IPS DF 4.7 (cell line): ENCODE results near the gene ZNF736.
"Not testable (repeated sequence)": the region's sequence is repeated elsewhere in the genome, so short reads cannot be mapped to it uniquely, and the experiment has no call there.

Experiments used
- DNase-seq: peaks from one replicate; pipeline ENCODE4 v3.0.0-alpha.2; 2013; ENCODE audit warnings: low spot score; ENCODE audit errors: extremely low read depth

ZNF736 gene

DNA sequence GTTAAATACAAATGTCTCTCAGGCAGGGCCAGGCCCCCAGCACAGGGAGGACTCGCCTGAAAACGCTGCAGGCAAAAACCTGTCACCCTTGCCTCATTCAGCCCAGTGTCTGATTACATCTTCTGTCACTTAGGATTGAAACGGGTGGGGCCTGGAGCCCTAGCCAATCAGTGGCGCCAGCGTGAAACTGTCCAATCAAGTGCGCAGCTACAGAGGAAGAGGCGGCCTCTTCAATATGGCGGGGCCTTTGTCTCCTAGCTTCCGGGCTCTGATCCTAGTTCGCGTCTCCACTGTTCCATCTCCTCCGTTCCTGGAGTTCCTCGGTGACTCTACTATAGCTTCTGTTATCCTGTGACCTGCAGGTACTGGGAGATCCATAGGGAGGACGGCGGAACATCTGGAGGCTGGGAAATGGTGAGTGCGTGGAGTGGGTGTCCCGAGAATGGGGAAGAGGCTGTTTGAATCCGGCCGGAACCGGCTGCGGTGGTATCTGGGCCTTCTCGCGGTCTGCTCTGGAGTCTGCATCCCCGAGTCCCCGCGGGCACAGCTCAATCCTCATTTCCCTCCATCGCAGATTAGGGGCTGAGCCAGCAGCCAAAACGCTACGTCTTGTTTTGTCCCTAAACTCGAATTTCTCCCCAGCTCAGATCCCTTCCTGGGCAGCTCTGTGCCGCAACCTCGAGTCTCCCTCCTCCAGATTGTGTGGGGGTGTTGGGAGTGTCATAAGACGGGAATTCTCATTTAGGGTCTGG is at the start of gene ZNF736:
Gene ZNF736, plus strand, starts transcription at position 222 of the 752 bp plus-strand sequence. Its CDS starts 190 bp downstream, at position 412.
- DNase-seq: no peak

DNA sequence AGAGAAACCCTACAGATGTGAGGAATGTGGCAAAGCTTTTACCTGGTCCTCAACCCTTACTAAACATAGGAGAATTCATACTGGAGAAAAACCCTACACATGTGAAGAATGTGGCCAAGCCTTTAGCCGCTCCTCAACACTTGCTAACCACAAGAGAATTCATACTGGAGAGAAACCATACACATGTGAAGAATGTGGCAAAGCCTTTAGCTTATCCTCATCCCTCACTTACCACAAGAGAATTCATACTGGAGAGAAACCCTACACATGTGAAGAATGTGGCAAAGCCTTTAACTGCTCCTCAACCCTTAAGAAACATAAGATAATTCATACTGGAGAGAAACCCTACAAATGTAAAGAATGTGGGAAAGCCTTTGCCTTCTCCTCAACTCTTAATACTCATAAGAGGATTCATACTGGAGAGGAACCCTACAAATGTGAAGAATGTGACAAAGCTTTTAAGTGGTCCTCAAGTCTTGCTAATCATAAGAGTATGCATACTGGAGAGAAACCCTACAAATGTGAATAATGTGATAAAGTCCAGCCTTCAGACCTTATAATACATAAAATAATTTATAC is 47.3 kb upstream of the ZNF736 start:
- no peak for DNase-seq

DNA sequence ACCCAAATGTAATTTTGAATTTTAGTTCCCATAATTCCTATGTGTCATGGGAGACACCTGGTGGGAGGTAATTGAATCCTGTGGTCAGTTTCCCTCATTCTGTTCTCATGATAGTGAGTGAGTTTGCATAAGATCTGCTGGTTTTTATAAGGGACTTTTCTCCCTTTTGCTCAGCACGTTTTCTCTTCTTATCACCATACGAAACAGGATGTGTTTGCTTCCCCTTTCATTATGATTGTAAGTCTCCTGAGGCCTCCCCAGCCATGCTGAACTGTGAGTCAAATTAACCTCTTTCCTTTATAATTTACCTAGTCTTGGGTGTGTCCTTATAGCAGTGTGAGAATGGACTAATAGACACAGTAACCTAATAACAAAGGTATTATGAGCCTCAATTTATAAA is 36.1 kb upstream of the ZNF736 start:
- DNase-seq: no peak

DNA sequence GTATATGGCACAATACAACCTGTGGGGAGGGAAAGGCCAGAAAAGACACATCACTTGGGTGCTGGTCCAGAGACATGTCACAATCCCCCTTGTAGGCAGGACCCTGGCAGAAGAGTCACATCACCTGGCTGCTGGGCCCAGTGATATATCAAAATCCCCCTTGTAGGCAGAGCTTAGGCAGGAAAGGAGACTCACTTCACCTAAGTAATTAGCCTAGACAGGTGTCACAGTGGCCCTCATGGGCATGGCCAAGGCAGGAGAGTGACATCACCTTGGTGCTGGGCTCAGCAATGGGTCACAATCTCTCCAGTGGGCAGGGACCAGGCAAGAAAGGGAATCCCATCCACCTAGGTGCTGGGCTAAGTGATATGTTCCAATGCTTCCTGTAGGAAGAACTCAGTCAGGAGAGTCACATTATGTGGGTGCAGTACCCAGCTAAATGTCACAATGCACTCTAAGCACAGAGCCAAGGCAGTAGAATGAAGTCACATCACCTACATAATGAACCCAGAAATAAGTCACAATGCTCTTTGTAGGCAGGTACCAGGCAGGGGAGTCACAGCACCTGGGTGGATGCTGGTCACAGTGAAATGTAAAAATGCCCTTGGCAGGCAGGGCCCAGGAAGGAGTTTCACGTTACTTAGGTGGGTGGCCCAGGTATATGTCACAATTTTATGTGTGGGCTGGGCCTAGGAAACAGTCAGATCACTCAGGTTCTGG is 18.9 kb upstream of the ZNF736 start:
- DNase-seq: no peak

DNA sequence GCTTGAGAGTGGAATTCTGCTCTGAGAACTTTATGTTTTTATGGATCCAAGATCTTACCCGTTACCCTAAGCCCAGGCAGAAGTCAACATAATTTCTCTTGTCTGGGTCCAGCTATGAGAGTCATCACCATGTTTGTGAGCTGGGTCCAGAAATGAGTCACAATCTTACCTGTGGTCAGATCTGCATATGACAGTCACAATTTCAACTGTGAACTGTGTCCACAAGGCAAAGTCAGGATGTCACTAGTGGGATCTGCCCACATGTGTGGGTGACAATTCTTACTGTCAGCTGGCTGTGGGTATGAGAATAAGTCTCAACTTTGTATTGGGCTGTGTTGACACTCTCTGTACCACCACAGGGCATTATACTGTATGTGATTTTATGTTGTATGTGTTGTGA is 16.3 kb upstream of the ZNF736 start:
- not testable (repeated sequence) for DNase-seq

DNA sequence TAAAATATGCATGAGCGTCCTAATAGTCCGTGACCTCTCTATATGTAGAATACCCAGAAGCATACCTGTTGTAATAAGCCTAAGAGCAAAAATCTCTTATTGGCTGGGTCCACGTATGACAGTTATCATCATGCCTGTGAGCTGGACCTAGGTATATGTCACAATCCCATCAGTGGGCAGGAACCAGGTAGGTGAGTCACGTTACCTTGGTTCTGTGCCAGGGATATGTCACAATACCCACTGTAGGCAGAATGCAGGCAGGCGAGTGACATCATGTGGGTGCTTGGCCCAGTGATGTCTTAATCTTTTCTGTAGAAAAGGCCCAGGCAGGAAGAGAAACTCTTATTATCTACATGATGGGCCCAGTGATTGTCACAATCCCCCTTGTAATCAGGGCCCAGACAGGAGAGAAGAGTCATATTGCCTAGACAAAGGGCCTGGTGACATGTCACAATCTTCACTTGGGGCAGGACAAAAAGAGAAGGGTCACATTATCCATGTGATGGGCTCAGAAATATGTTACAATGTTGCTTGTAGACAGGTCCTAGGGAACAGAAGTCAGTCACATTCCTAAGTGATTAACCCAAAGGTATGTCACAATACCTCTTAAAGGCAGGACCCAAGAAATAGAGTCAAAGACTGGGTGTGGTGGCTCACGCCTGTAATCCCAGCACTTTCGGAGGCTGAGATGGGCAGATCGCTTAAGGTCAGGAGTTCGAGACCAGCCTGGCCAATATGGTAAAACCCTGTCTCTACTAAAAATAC is 12.9 kb upstream of the ZNF736 start:
- DNase-seq: no peak

DNA sequence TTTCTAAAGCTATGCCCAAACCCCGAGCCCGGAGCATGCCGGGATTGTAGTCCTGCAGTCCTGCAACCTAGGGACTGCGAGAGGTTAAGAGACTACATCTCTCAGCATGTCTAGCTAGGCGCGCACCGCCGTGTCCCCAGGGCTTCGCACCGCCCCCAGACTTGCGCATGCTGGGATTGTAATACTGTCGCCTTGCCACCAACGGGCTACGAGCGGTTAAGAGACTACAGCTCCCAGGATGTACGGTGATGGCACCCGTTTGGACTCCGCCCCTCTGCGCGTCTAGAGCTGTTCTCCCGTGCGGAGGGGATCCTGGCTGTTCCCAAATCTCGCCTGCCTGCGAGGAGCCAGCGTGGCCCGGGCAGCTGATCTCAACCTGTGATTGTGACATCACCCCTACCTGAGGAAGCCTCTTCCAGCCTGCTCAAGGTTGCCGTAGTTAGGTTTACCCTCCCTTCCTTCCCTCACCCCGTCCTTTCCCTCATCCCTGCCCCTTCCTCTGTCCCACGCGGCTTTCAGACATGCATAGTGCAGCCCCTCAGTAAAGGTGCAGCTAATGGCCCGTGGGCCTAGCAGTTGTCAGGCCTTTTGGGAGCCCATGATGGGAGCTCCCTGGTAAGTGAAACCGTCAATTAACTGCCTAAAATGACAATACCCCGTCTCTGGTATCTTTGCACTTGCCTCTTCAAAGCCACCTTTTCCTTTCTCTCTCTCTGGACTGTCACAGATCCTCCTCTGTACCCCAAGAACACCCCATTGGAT is 6.3 kb upstream of the ZNF736 start:
- DNase-seq: no peak

DNA sequence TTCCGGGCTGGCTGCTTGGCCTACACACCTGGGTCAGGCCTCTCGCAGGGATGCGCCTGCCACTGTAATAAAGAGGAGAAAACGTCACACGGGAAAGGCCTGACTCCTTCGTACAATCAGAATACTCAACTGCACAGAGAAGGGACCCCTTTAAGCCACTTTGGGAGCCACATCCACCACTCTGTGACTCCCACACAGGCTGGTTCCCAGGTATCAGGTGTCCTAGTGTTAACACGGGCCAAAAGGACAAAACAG is 5.8 kb upstream of the ZNF736 start:
- DNase-seq: no peak

DNA sequence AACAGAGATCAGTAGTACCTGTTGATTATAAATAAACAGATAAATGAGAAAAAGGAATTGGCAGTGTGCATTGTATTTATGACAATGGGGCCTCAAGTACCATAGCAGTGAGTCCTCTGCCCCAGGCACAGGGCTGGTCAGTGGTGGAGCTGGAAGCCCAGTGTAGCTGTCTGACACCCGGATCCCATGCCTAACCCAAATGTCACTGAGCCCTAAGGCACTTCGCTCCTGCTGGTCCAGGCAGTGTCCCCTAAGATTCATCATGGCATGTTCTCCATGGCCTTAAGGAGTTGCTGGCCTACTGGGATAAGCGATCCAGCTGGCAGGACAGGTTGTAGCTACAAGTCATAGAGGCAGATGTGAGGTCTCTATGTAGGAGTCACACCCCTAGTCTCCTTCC is 3.3 kb upstream of the ZNF736 start:
- DNase-seq: no peak

DNA sequence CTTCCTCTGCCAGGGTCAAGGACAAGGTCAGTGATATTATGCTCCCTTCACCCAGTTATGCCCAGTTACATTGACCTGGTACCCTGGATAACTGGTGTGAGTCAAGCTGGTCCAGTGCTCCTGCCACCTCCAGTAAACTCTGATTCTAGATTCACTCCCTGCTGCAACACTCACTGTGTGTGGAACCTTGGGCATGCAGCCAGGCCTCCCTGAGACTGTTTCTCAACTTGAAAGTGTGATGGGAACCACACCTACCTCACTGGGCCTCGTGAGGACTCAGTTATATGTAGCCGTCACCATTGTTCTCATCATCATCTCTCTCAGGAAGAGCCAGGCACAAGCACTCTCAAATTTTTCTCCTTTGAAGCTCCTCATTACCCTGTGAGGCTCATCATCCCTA is 935 bp upstream of the ZNF736 start:
- DNase-seq: no peak

DNA sequence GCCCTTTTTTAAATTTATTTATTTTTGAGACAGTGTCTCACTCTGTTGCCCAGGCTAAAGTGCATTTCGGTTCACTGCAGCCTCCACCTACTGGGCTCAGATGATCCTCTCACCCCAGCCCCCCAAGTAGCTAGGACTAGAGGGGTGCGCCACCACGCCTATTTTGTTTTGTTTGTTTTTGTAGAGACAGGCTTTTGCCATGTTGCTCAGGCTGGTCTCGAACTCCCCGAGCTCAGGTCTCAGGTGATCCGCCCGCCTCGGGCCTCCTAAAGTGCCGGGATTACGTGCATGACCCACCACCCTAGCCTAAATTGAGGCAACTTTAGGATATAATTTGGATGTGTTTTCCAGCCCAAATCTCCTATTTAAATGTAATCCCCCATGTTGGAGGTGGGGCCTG is 805 bp downstream of the ZNF736 start:
- no peak for DNase-seq

DNA sequence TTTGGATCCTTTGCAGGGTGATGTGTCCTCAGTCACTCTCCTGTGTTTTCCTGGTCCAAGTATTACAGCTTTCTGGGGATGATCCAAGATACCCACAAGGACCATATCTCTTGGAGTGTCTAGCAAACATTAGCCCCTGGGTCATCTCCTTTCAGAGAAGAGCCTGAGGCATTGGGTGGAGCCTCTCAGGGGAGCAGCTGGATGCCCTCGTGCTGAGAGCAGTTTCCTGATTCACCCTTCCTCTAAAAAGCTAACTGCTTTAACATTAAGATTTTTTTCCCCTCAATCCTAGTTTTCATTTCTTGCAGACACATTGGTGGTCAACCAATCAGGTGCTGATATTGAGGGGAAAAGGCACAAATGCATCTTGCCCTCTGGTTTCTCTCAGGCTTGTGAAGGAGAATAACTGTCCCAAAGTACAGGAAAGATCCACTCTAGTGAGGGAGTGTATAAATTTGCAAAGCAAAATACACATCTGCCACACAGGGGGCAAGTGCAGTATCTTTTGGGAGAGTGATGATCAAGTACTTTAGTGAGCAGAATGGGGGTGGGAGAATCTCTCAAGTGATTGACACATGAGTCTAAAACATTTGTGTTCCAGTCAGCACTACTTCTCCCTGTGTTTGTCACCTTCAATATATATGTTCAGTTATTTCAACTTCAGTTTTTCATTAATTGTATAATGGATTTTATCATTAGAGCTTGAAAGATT is 2.4 kb downstream of the ZNF736 start:
- DNase-seq: not testable (repeated sequence)

DNA sequence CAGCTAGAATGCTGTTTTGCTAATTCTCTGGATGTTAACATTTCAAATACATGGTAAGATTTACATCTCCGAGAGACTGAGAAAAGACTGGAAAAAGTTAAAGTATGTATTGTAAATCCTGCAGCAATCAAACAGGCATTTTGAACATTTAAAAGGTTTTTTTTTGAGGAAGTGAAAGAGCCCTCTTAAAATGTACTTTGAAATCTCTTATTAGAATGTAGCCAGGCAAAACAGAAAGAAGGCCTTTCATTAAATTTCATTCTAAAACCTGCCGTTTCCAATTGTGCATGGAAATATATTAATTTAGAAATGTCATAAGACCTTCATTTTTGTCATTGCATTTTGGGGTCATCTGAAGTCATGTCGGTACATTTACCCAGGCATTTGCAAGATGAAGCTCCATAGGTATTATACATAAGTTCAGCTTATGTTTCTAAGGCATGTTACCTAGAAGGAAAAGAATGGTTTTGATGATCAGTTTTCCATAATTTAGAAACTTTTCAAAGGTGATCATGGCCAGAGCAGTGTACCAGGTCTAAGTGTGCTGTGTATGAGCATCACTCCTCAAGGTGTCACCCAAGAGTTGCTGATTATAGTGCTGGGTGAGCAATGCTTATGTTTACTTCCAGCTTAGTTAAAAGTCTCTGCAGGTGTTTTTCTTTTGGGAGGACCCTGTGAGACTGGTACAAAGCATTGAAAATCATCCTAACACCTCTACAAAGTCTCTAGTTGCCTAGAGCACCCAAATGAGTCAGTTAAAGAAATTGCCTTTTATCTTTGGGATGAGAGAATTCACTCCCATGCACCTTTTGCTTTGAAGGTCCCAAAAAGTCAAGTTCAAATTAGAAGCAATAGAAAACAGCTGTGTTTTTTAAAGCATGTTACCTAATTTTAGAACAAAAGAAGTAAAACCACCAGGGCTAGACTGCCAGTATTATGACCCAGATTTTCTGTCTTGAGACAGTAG is 7.1 kb downstream of the ZNF736 start:
- no peak for DNase-seq

DNA sequence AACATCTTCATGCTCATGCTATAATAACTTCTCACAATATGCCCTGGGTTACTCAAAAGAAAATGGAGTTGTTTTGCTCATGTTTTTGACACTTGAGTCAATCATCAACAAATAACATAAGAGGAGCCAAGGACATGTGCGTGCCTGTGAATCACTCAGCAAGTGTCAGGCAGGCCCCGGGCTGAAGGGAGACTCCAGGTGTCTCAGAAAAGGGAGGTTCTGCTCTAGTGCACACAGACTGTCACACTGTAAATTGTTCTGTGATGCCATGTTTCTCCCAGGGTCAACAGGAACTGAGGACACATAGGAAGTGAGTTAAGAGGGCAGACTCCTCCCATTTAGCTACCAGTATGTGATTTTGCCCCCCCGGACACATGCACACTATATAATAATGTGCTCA is 10.4 kb downstream of the ZNF736 start:
- DNase-seq: not testable (repeated sequence)

DNA sequence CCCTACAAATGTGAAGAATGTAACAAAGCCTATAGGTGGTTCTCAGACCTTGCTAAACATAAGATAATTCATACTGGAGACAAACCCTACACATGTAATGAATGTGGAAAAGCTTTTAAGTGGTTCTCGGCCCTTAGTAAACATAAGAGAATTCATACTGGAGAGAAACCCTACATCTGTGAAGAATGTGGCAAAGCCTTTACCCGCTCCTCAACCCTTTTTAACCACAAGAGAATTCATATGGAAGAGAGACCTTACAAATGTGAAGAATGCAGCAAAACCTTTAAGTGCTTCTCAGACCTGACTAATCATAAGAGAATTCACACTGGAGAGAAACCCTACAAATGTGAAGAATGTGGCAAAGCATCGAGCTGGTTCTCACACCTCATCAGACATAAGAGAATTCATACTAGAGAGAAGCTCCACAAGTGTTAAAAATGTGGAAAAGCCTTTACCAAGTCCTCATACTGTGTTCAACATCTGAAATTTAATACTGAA is 35.0 kb downstream of the ZNF736 start:
- not testable (repeated sequence) for DNase-seq

DNA sequence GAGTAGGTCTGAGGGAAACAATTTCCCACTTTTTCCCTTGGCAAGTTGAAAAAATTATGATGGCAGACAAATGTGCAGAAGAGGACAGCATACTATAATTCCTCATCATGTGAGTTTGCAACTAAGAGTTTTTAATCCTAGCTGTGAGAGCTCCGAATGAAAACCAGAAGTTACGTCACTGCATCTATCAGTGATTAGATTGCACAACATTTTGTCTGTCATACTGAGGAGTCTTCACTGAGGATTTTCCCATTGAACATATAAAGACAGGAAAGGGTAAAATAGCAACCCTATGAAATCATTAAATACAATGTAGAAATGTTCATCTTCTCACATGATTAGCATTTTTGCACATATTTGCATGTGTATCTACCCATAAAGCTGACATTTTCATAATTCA is 45.8 kb downstream of the ZNF736 start:
- DNase-seq: no peak

DNA sequence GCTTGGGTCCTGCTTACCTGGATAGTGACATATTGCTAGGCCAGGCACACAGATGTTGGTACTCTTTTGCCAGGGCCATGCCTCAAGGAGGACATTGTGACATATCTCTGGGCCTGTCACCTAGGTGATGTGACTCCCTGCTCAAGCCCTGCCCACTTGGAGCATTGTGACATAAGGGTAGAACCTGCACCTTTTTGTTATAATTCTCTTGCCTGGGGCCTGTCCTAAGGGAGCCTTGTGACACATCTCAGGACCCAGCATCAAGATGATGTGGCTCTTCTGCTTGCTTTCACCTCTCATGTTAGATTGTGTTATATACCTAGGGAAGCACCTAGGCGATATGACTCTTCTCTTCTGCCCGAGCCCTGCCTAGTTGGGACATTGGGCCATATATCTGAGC is 57.4 kb downstream of the ZNF736 start:
- DNase-seq: no peak

DNA sequence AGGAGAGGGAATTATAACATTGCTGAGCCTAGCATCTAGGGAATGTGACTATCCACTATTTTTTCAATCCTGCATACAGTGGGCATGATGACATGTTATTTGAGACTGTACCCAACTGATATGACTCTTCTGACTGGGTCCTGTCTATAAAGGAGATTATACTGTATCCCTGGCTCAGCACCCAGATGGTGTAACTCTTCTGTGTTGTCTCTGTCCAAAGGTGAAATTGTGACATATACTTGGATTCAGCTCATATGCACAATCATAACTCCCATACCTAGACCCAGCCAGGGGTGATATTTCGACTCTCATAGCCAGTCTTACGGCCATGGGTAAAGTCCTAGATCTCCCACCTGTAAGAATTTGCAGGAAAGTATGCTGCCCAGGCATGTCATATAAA is 59.3 kb downstream of the ZNF736 start:
- no peak for DNase-seq

DNA sequence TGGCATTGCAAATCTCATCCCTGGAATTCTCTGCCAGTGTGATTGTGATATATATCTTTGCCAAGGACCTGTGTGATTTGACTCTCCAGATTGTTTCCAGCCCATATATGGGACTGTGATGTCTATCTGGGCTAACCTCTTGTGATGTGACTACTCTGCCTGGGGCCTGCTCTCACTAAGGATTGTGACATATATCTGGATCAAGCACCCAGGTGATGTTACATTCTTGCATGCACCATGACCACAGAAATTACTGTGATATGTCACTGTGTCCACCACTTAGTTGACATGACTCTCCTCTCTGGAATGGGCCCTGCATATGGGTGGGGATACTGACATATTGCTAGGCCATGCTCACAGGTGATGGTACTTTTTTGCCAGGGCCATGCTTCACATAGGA is 86.6 kb downstream of the ZNF736 start:
- DNase-seq: no peak
